GM18868 (cell line): ENCODE measurements around the gene MRPS7.

Source experiments
- ATAC-seq: cut with Tn5 transposase; IDR thresholded peaks from one replicate; pipeline ENCODE4 v1.9.1; 2021; ENCODE audit warnings: mild to moderate bottlenecking, moderate library complexity; ENCODE audit not compliant: unreplicated experiment

The MRPS7 gene

GRCh38 chr17:75307957-75308731 is 46.5 kb downstream of the MRPS7 start:
- no peak for ATAC-seq

GRCh38 chr17:75308732-75309629 is 47.3 kb downstream of the MRPS7 start:
- ATAC-seq: no peak

- no peak for ATAC-seq
These were observed 52.4 kb downstream of the MRPS7 start for GRCh38 chr17:75313941-75314551.

- no peak for ATAC-seq
These were observed 54.0 kb downstream of the MRPS7 start for GRCh38 chr17:75315541-75316243.
